Astrocyte of the spinal cord (primary cell): ENCODE data around the gene B3GNT2.
A peak's percentile ranks its signal among the peaks of the same experiment; 100 is the strongest.

Source experiments
- DNase-seq: peaks from one replicate; pipeline ENCODE4 v3.0.0; 2011; ENCODE audit warnings: low read depth, low spot score
- H3K4me3 ChIP-seq: 2 replicates; pipeline ENCODE4 v1.5.1; 2011; ENCODE audit warnings: low read depth, mild to moderate bottlenecking, low read length, moderate library complexity
- in situ Hi-C: cut with HindIII; loops from 2 replicates; pipeline ENCODE4 v1.10.0; 2017; ENCODE audit warnings: low sequenced_read_pairs
- TF ChIP-seq, protein P1 (sequence below): IDR thresholded peaks from 2 replicates; pipeline ENCODE4 v1.5.1; 2012; ENCODE audit warnings: low read depth, mild to moderate bottlenecking, low read length, inconsistent platforms

The B3GNT2 gene

GRCh38 chr2:62209427-62209991, 13.6 kb downstream of the B3GNT2 start:
- TF ChIP-seq, protein P1, sequence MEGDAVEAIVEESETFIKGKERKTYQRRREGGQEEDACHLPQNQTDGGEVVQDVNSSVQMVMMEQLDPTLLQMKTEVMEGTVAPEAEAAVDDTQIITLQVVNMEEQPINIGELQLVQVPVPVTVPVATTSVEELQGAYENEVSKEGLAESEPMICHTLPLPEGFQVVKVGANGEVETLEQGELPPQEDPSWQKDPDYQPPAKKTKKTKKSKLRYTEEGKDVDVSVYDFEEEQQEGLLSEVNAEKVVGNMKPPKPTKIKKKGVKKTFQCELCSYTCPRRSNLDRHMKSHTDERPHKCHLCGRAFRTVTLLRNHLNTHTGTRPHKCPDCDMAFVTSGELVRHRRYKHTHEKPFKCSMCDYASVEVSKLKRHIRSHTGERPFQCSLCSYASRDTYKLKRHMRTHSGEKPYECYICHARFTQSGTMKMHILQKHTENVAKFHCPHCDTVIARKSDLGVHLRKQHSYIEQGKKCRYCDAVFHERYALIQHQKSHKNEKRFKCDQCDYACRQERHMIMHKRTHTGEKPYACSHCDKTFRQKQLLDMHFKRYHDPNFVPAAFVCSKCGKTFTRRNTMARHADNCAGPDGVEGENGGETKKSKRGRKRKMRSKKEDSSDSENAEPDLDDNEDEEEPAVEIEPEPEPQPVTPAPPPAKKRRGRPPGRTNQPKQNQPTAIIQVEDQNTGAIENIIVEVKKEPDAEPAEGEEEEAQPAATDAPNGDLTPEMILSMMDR: no peak
- in situ Hi-C loops: no loop called here
- DNase-seq: no peak
- no peak overlapping the region for H3K4me3 ChIP-seq

- in situ Hi-C loops: no loop called here
- DNase-seq: no peak
- H3K4me3 ChIP-seq: no peak overlapping the region
- TF ChIP-seq, protein P1: no peak
Observed at GRCh38 chr2:62215306-62216064, 19.6 kb downstream of the B3GNT2 start.

GRCh38 chr2:62216113-62216512, 20.2 kb downstream of the B3GNT2 start:
- no peak for DNase-seq
- H3K4me3 ChIP-seq: no peak overlapping the region
- TF ChIP-seq, protein P1: no peak
- in situ Hi-C loops: no loop called here

DNA sequence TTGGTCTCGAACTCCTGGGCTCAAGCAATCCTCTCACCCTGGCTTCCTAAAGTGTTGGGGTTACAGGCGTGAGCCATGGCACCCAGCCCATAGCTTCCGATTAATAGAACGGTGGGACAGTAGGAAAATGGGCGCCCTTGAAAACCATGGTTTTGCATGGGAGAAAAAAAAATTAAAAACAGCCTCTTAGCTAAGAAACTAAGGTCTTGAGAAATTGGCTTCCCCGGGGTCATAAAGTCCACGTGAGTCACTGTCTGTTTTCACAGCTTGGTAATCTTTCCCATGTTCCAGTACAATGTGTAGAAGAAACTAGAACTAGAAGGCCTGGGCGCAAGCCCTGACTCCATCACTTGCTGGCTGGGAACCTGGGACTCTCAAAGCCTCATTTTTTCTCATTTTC, 20.7 kb downstream of the B3GNT2 start:
- in situ Hi-C loops: no loop called here
- H3K4me3 ChIP-seq: no peak overlapping the region
- TF ChIP-seq, protein P1: no peak

GRCh38 chr2:62217421-62217820, 21.5 kb downstream of the B3GNT2 start:
- DNase-seq: no peak
- TF ChIP-seq, protein P1: no peak
- no peak overlapping the region for H3K4me3 ChIP-seq
- in situ Hi-C loops: no loop called here

More for the DNA sequence above, 20.7 kb downstream of the B3GNT2 start:
- DNase-seq: peak; percentile 90

DNA sequence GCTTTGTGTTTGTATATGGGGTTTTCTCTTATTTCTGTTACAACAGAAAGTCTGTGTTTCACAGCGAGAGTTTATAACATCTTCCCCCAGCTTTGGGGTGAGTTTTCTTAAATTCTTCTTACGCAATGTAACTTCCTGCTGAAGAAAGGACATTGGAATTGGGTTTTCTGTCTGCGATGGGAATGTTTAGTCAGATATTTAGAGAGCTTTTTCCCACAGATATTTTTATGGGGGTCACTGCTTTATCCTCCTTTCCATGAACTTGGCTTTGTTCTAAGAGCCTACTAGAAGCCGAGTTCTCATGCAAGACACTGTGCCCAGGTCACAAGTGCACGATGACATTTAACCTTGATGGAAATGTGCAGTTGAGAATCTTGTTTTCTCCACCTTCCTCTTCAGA, 22.1 kb downstream of the B3GNT2 start:
- TF ChIP-seq, protein P1: no peak
- H3K4me3 ChIP-seq: no peak overlapping the region
- in situ Hi-C loops: no loop called here
- peak; percentile 68 for DNase-seq
